ENCODE results near the gene TGFBR1. TPM values are rescaled to one million over a fixed set of nuclear protein-coding genes. Genes with fewer than 3 reads are reported as not detected.

TGFBR1 gene
- total RNA-seq, 4 donors from 2014 or later = 37.0 to 65.8 (median 48.8) TPM

DNA sequence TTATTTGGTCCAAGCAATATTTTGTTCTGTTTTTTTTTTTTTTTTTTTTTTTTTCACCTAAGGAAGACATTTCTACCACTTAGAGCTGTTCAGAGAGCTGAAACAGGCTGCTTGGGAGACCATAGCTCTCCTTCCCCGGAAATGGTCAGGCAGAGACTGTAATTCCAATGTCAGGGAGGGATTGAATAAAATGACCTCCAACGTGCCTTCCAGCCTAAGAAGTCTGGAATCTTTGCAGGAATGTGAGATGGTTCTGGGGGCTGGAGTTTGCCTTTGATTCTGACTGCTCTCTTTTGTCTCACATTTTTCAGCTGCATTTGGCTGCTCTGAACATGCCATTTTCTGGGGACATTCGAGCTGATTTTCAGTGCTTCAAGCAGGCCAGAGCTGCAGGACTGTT, 38.3 kb upstream of the TGFBR1 start:
- Histone ChIP-seq H3K36me3 (peaks cover 0 to 89% of the 10 kb centered on the region in 2 donors), H3K27me3 (no peaks in the 10 kb centered on the region), H3K9me3 (no peaks in the 10 kb centered on the region), H3K4me3 (no peak overlapping the region), H3K4me1 (peaks cover 0 to 3% (median 0%) of the 10 kb centered on the region in 3 donors), H3K27ac (peak overlapping the region in 1 of 4 donors; percentile 12)
- TF ChIP-seq POLR2A (IDR thresholded peaks at IDR 0.05) = no peak
- TF ChIP-seq, protein P1, sequence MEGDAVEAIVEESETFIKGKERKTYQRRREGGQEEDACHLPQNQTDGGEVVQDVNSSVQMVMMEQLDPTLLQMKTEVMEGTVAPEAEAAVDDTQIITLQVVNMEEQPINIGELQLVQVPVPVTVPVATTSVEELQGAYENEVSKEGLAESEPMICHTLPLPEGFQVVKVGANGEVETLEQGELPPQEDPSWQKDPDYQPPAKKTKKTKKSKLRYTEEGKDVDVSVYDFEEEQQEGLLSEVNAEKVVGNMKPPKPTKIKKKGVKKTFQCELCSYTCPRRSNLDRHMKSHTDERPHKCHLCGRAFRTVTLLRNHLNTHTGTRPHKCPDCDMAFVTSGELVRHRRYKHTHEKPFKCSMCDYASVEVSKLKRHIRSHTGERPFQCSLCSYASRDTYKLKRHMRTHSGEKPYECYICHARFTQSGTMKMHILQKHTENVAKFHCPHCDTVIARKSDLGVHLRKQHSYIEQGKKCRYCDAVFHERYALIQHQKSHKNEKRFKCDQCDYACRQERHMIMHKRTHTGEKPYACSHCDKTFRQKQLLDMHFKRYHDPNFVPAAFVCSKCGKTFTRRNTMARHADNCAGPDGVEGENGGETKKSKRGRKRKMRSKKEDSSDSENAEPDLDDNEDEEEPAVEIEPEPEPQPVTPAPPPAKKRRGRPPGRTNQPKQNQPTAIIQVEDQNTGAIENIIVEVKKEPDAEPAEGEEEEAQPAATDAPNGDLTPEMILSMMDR (IDR thresholded peaks at IDR 0.05) = no peak
- no peak for TF ChIP-seq POLR2AphosphoS5 (IDR thresholded peaks at IDR 0.05)
- no peak for TF ChIP-seq EP300 (IDR thresholded peaks at IDR 0.05)
- 57 to 85% methylated on average over 2 of the region's 3 CpGs for WGBS, 2 donors (ENCODE audit: low coverage in 1 of 2)
- ATAC-seq = no peak

- 67 to 80% methylated on average over 1 of the region's 1 CpG for WGBS, 2 donors (ENCODE audit: low coverage in 1 of 2)
- Histone ChIP-seq H3K36me3 (peaks cover 0 to 64% of the 10 kb centered on the region in 2 donors), H3K4me1 (peaks cover 0 to 4% (median 0%) of the 10 kb centered on the region in 3 donors), H3K4me3 (no peak overlapping the region), H3K27me3 (no peaks in the 10 kb centered on the region), H3K9me3 (no peaks in the 10 kb centered on the region), H3K27ac (peak overlapping the region in 1 of 4 donors; percentile 22)
- TF ChIP-seq POLR2A (IDR thresholded peaks at IDR 0.05) (no peak), EP300 (IDR thresholded peaks at IDR 0.05) (no peak), POLR2AphosphoS5 (IDR thresholded peaks at IDR 0.05) (no peak)
- TF ChIP-seq, protein P1 (IDR thresholded peaks at IDR 0.05) = no peak
- no peak for ATAC-seq
Measured at GRCh38 chr9:99069075-99069474, 35.8 kb upstream of the TGFBR1 start.

DNA sequence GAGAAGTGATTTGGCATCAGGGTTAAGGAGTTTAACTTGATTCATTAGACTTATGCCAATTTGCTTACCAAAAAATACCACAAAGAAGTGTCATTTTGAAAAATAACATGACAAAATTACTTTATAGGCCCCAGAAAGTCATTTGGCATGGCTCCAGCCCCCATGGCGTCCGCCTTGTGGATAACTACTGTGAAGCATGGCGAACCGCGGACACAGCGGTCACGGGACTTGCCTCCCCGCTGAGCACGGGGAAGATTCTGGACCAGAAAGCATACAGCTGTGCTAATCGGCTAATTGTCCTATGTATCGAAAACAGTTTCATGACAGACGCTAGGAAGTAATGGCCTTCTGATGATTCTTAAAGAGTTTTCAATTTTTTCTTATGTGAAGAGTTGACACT, 35.4 kb upstream of the TGFBR1 start:
- H3K4me1 ChIP-seq = peaks cover 0 to 4% (median 0%) of the 10 kb centered on the region in 3 donors
- H3K4me3 ChIP-seq = no peak overlapping the region
- H3K36me3 ChIP-seq = peaks cover 0 to 59% of the 10 kb centered on the region in 2 donors
- 88 to 90% methylated on average over 3 to 6 of the region's 12 CpGs for WGBS, 2 donors (ENCODE audit: low coverage in 1 of 2)
- H3K9me3 ChIP-seq = no peaks in the 10 kb centered on the region
- TF ChIP-seq EP300 (IDR thresholded peaks at IDR 0.05) (no peak), POLR2AphosphoS5 (IDR thresholded peaks at IDR 0.05) (no peak), POLR2A (IDR thresholded peaks at IDR 0.05) (no peak)
- TF ChIP-seq, protein P1 (IDR thresholded peaks at IDR 0.05) = no peak
- H3K27me3 ChIP-seq = no peaks in the 10 kb centered on the region
- no peak for ATAC-seq
- peak overlapping the region in 1 of 4 donors; percentile 22 for H3K27ac ChIP-seq

- H3K4me3 ChIP-seq = no peak overlapping the region
- peaks cover 0 to 48% of the 10 kb centered on the region in 2 donors for H3K36me3 ChIP-seq
- peak overlapping the region in 2 of 4 donors; percentile 17 to 34 for H3K27ac ChIP-seq
- 58 to 69% methylated on average over 4 to 5 of the region's 6 CpGs for WGBS, 2 donors (ENCODE audit: low coverage in 1 of 2)
- peaks cover 0 to 4% (median 0%) of the 10 kb centered on the region in 3 donors for H3K4me1 ChIP-seq
- no peaks in the 10 kb centered on the region for H3K27me3 ChIP-seq
- no peak for TF ChIP-seq POLR2AphosphoS5 (IDR thresholded peaks at IDR 0.05)
- TF ChIP-seq POLR2A (IDR thresholded peaks at IDR 0.05) = no peak
- no peak for TF ChIP-seq EP300 (IDR thresholded peaks at IDR 0.05)
- TF ChIP-seq, protein P1 (IDR thresholded peaks at IDR 0.05) = no peak
- H3K9me3 ChIP-seq = no peaks in the 10 kb centered on the region
- ATAC-seq = no peak
Measured at GRCh38 chr9:99070681-99071080, 34.2 kb upstream of the TGFBR1 start.

GRCh38 chr9:99071313-99072039, 33.4 kb upstream of the TGFBR1 start:
- ATAC-seq = peak; percentile 24
- peaks cover 0 to 46% of the 10 kb centered on the region in 2 donors for H3K36me3 ChIP-seq
- H3K4me1 ChIP-seq = peaks cover 0 to 8% (median 0%) of the 10 kb centered on the region in 3 donors
- H3K27me3 ChIP-seq = no peaks in the 10 kb centered on the region
- H3K4me3 ChIP-seq = no peak overlapping the region
- 86 to 90% methylated on average over 7 to 9 of the region's 9 CpGs for WGBS, 2 donors (ENCODE audit: low coverage in 1 of 2)
- H3K27ac ChIP-seq = peak overlapping the region in 3 of 4 donors; percentile 7 to 34 (median 17)
- no peak for TF ChIP-seq EP300 (IDR thresholded peaks at IDR 0.05)
- no peaks in the 10 kb centered on the region for H3K9me3 ChIP-seq

Data from gastroesophageal sphincter (tissue), 4 donors.